ENCODE data around the gene MYH13. TPM values are rescaled to one million over a fixed set of nuclear protein-coding genes. Genes with fewer than 3 reads are reported as not detected.
"Not testable (repeated sequence)": the region's sequence is repeated elsewhere in the genome, so short reads cannot be mapped to it uniquely, and the experiment has no call there.

Gene MYH13
- total RNA-seq, 1 donor from 2014 or later: not detected

GRCh38 chr17:10304758-10305300 lies 68.0 kb downstream of the MYH13 start:
- DNase-seq (ENCODE audit: low read depth in 2 of 2): no peak

DNA sequence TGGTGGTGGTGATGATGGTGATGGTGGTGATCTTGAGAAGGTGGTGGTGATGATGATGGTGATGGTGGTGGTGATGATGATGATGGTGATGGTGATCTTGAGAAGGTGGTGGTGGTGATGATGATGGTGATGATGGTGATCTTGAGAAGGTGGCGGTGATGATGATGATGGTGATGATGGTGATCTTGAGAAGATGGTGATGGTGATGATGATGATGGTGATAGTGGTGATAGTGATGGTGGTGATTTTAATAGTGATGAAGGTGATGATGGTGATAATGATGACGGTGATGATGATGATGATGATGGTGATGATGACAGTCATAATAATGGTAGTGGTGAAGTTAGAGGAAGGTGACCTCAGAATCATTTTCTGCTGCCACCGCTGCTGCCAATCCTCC lies 75.1 kb downstream of the MYH13 start:
- no peak for DNase-seq (ENCODE audit: low read depth in 2 of 2)

GRCh38 chr17:10295728-10296343 lies 77.0 kb downstream of the MYH13 start:
- peak; percentile 11 to 71 for DNase-seq (ENCODE audit: low read depth in 2 of 2)

DNA sequence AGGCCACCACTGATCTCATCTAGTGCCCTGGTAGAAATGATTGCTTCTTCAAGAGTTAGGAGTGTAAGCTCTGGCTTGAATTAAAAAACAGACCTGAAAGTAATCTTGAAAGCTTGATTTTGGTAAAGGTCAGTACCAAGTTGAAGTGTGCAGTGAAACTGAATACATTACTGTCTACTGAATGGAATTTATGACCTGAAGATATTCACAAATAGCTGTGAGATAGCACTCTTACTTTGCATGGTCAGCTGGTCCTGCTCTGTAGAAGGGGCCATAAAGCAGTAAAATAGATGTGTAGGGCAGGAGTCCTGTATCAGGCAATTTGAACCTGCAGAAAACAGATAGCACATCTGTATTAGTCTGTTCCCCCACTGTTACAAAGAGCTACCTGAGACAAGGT lies 78.6 kb downstream of the MYH13 start:
- no peak for DNase-seq (ENCODE audit: low read depth in 2 of 2)

- DNase-seq (ENCODE audit: low read depth in 2 of 2): no peak
These were observed 80.5 kb downstream of the MYH13 start for GRCh38 chr17:10292057-10292937.

DNA sequence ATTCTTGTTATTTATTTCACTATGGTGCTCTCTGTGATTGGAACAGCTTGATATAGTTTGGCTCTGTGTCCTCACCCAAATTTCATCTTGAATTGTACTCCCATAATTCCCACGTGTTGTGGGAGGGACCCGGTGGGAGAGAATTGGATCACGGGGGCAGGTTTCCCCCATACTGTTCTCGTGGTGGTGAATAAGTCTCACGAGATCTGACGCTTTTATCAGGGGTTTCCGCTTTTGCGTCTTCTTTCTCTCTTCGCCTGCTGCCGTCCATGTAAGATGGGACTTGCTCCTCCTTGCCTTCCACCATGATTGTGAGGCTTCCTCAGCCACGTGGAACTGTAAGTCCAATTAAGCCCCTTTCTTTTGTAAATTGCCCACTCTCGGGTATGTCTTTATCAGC lies 81.2 kb downstream of the MYH13 start:
- DNase-seq (ENCODE audit: low read depth in 2 of 2): not testable (repeated sequence)

GRCh38 chr17:10290041-10290440 lies 82.8 kb downstream of the MYH13 start:
- DNase-seq (ENCODE audit: low read depth in 2 of 2): peak in 1 of 2 donors; percentile 4

GRCh38 chr17:10286324-10286723 lies 86.5 kb downstream of the MYH13 start:
- DNase-seq (ENCODE audit: low read depth in 2 of 2): peak in 1 of 2 donors; percentile 2

- DNase-seq (ENCODE audit: low read depth in 2 of 2): no peak
These were observed 86.9 kb downstream of the MYH13 start for GRCh38 chr17:10285896-10286295.

DNA sequence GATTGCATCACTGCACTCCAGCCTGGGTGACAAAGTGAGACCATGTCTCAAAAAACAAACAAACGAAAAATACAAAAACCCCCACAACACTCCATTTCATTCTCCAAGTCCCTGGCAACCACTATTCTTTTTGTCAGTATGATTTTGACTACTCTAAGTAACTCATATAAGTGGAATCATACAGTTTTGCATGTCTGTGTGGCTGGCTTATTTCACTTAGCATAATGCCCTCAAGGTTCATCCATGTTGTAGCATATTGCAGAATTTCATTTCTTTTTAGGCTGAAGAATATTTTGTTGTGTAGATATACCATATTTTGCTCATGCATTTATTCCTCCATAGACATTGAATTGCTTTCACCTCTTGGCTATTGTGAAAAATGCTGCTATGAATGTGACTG lies 92.7 kb downstream of the MYH13 start:
- no peak for DNase-seq (ENCODE audit: low read depth in 2 of 2)

DNA sequence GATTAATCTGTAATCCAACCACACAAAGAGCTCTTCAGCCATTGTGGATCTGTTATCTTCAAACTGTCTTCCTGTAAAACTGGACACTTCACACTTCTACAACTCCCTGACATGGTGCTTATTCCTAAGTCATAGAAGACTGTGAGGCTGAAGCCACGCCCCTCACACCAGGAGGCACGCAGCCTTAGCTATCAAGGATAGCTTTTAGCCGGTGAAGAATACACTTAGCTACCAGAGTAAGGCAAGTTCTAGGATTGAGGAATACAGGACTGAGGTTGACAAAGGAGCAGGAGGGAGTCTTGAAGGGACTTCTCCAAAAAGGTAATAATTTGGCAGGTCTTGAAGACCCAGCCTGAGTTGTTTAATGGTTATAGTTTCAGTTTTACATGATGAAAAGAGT lies 94.6 kb downstream of the MYH13 start:
- no peak for DNase-seq (ENCODE audit: low read depth in 2 of 2)

- DNase-seq (ENCODE audit: low read depth in 2 of 2): no peak
These were observed 96.4 kb downstream of the MYH13 start for GRCh38 chr17:10276436-10276835.

DNA sequence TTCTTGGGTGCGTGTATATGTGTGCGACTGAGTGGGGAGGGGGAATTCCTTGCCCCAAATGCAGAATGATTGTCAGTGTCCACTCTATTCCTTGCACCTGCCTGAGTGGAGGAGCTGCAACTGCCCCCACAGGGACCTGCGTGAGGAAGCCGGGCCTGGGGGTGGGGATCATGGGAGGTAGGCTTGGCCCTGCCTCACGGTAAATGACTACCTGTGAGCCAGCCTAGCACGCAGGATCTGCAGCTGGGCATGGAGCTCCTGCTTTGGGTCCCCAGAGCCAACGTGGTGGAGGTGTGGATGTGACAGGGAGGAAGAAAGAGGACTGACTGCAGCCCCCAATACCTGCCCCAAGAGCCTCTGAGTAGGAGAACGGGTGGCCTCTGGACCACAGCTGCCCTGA lies 97.4 kb downstream of the MYH13 start:
- DNase-seq (ENCODE audit: low read depth in 2 of 2): no peak

DNA sequence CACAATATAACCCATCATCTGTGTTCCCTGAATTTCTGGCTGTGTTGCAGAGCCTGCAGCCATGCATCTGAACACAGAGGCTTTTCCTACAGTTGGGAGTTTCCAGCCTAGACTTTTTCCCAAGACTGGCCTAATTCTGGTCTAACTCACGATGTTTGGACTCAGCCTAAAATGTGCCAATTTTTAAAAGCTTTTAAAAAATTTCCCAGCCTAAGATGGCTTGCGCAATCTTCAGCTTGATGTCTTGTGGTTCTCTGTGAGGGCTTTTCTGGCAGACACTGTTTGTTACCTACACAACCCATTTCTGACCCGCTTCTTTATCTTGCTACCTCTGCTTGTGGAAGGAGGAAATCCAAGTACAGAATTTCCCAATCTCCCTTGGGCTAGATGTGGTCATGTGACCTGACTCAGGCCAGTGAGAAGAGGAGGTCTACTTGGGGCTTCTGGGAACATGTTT lies 101.7 kb downstream of the MYH13 start:
- DNase-seq (ENCODE audit: low read depth in 2 of 2): no peak

GRCh38 chr17:10270258-10270657 lies 102.5 kb downstream of the MYH13 start:
- no peak for DNase-seq (ENCODE audit: low read depth in 2 of 2)

DNA sequence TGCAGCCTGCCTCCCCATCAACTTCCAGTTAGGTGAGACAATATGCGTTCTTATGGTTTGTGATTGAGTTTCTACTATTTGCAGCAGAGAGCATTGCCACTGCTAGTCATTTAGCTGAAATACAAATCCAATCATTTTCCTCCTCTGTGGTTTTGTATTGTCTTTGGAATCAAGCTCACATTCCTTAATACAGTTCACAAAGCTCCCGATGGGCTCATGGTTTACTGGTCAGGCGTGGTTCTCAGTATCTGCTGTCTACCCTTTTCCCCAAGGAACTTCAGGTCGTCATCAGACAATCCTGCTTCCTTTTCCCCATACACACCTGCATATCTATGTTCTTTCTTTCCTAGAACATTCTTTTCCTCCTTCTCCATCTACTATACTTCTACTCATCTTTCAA lies 104.8 kb downstream of the MYH13 start:
- no peak for DNase-seq (ENCODE audit: low read depth in 2 of 2)

DNA sequence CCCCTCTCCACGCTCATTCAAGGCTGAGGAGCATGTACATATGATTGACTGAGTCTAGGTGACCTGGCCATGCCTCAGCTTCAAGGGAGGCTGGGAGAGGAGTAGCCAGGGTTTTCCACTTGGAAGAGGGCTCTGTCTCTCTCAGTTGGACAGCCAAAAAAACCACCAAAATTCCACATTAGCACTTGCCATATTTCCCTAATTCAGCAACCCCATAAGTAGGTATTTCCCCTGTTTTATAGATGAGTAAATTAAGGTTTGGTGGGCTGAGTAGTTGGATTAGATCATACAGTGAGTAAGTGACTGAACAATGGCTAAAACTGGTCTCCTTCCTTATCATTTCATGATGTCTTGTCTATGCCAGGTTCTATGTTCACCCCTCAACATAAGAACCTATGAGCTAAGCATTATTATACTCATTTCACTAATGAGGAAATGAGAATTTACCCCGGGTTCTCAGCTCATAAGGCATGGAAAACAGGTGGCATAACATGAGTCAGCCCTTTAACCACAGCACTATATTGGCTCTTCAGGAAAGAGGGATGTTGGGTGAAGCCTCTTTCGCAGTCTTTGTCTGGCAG lies 106.4 kb downstream of the MYH13 start:
- no peak for DNase-seq (ENCODE audit: low read depth in 2 of 2)

GRCh38 chr17:10265100-10265810 lies 107.6 kb downstream of the MYH13 start:
- DNase-seq (ENCODE audit: low read depth in 2 of 2): no peak

DNA sequence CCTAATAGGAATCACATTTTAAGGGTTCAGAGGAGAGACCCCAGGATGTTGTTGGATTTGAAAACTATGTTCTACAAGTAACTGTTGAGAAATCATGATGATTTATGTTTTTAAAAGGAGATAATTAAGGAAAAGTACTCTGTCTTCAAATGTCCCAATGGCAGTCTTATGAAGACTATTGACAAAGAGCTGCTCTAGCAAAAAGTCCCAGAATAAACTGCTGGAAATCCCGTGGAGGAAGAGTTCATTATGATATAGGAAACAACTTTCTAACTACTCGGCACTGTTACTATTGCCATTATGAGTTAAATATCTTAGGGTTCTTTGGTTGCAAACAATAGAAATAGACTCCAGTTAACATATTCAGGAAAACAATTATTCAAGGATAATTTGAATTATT lies 108.8 kb downstream of the MYH13 start:
- no peak for DNase-seq (ENCODE audit: low read depth in 2 of 2)

- DNase-seq (ENCODE audit: low read depth in 2 of 2): no peak
These were observed 110.4 kb downstream of the MYH13 start for GRCh38 chr17:10262451-10262850.

DNA sequence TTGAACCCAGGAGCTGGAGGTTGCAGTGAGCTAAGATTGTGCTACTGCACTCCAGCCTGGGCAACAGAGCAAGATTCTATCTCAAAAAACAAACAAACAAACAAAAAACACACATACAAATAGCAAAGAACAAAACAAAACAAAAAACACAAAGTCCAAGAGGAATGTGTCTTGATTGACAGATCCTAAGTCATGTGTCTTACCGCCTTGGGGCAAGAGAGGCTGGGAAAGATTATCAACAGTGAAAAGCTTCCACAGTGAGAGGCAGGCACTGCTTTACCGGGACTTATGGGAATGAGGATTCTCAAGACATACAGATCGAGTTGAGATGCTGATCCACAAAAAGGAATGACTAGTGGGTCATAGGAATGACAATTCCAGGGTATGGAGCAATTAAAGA lies 111.7 kb downstream of the MYH13 start:
- no peak for DNase-seq (ENCODE audit: low read depth in 2 of 2)

All from lung microvascular endothelial cell (primary cell).